Mammary epithelial cell (primary cell): ENCODE results near the gene ASCL1.

ENCODE experiments used
- CTCF ChIP-seq, 2 donors: IDR thresholded peaks in 1 of 2; conservative IDR thresholded peaks in 1 of 2; 2 replicates each; pipeline ENCODE4 v1.5.1; 2011 to 2012; ENCODE audit warnings: inconsistent platforms in 2 of 2, low read length in 2 of 2, mild to moderate bottlenecking in 2 of 2, control low read depth in 1 of 2, low read depth in 1 of 2; ENCODE audit not compliant: insufficient read depth in 1 of 2; ENCODE audit errors: extremely low read depth in 1 of 2
- EZH2 ChIP-seq: IDR thresholded peaks from 2 replicates; pipeline ENCODE4 v1.6.1; 2012; ENCODE audit warnings: low read length, inconsistent platforms, borderline replicate concordance

- TF ChIP-seq CTCF (conservative IDR thresholded peaks at IDR 0.05 in 1 of 2, IDR thresholded peaks at IDR 0.05 in 1 of 2; ENCODE audit: extremely low read depth in 1 of 2, insufficient read depth in 1 of 2, low read depth in 1 of 2, low read length in 2 of 2) (no peak), EZH2 (no peak)
Measured at GRCh38 chr12:102951841-102952240, 5.6 kb upstream of the ASCL1 start.
